ENCODE results near the gene SYTL1. TPM values are rescaled to one million over a fixed set of nuclear protein-coding genes. Genes with fewer than 3 reads are reported as not detected.

SYTL1 gene
- polyA plus RNA-seq, 1 of the 3 experiments (the other 2 are of a cell fraction), result 3.0 TPM

- H3K27ac ChIP-seq (ENCODE audit: low read depth in 2 of 2, low read length in 1 of 2), result no peak overlapping the region
- H2AFZ ChIP-seq (ENCODE audit: low read depth), result no peak overlapping the region
- H3K27me3 ChIP-seq (ENCODE audit: insufficient read depth), result no peaks in the 10 kb centered on the region
- H3K9me3 ChIP-seq, result no peaks in the 10 kb centered on the region
- H3K36me3 ChIP-seq (replicated peaks in 1 of 2; ENCODE audit: control insufficient read depth in 1 of 2, insufficient read depth in 2 of 2, low read length in 1 of 2), result peaks cover 3 to 31% of the 10 kb centered on the region in 2 experiments
- ChIA-PET CTCF (interaction anchor here (0.7 to 23.3 kb wide), 14 partner anchors 12 to 313 kb away, joined by 3 to 731 read pairs (median 4); partner anchors contain the start of genes CD164L2, GPR3 and MAP3K6), POLR2A (no interaction called here)
- H3F3A ChIP-seq (replicated peaks; ENCODE audit: insufficient read depth), result peaks cover under 1% of the 10 kb centered on the region
- H3K9me2 ChIP-seq, result no peaks in the 10 kb centered on the region
- WGBS (ENCODE audit: low lambda C conversion rate), result 86% methylated on average over 5 of the region's 8 CpGs
- no peaks in the 10 kb centered on the region for H3K79me2 ChIP-seq (ENCODE audit: insufficient read depth)
- H3K4me1 ChIP-seq (ENCODE audit: control insufficient read depth in 1 of 2, insufficient read depth in 2 of 2, low read depth in 1 of 2, low read length in 1 of 2), result peaks cover 5 to 22% of the 10 kb centered on the region in 2 experiments
- DNase-seq, result no peak
- H3K4me3 ChIP-seq (ENCODE audit: low read depth in 2 of 2, low read length in 1 of 2), result no peak overlapping the region
- no peak overlapping the region for H3K4me2 ChIP-seq
- no peaks in the 10 kb centered on the region for H4K20me1 ChIP-seq (ENCODE audit: insufficient read depth)
- TF ChIP-seq EP300 (IDR thresholded peaks at IDR 0.05; ENCODE audit: borderline replicate concordance in 1 of 2, low read depth in 1 of 2, low read length in 1 of 2) (no peak), MEF2A (IDR thresholded peaks at IDR 0.05; ENCODE audit: borderline replicate concordance, low read depth) (no peak), CHD2 (IDR thresholded peaks at IDR 0.05; ENCODE audit: low read length, partially characterized antibody) (no peak), CTCF (IDR thresholded peaks at IDR 0.05) (no peak), FOXM1 (IDR thresholded peaks at IDR 0.05; ENCODE audit: low read depth) (no peak), IRF3 (IDR thresholded peaks at IDR 0.05; ENCODE audit: low read depth, low read length) (no peak), SIN3A (IDR thresholded peaks at IDR 0.05; ENCODE audit: borderline replicate concordance, low read depth, low read length) (no peak), MXI1 (IDR thresholded peaks at IDR 0.05; ENCODE audit: low read depth, low read length) (no peak), PBX3 (IDR thresholded peaks at IDR 0.05) (no peak), ELF1 (IDR thresholded peaks at IDR 0.05) (no peak), REST (IDR thresholded peaks at IDR 0.05; ENCODE audit: low read depth, low read length) (no peak), NFIC (IDR thresholded peaks at IDR 0.05; ENCODE audit: borderline replicate concordance) (no peak), GABPA (IDR thresholded peaks at IDR 0.05; ENCODE audit: low read depth) (no peak), RCOR1 (IDR thresholded peaks at IDR 0.05; ENCODE audit: low read length) (no peak), JUND (IDR thresholded peaks at IDR 0.05) (no peak), ZBTB33 (IDR thresholded peaks at IDR 0.05; ENCODE audit: borderline replicate concordance, low read depth) (no peak), GATA2 (CRISPR knock-in tag; IDR thresholded peaks at IDR 0.05) (no peak), NRF1 (IDR thresholded peaks at IDR 0.05; ENCODE audit: low read depth, low read length) (no peak)
- H3K9ac ChIP-seq, result no peak overlapping the region
Measured at GRCh38 chr1:27293915-27294314, 47.9 kb upstream of the SYTL1 start.
